Measurements from ENCODE around the gene DLST.

DLST gene

GRCh38 chr14:74861734-74862090, 20.0 kb upstream of the DLST start:
- DNase-seq = no peak

GRCh38 chr14:74863274-74863673, 18.4 kb upstream of the DLST start:
- no peak for DNase-seq

- DNase-seq = no peak
These were observed 17.5 kb upstream of the DLST start for GRCh38 chr14:74864198-74864597.

- no peak for DNase-seq
These were observed 16.6 kb upstream of the DLST start for GRCh38 chr14:74865156-74865555.

- DNase-seq = no peak
These were observed 14.9 kb upstream of the DLST start for GRCh38 chr14:74866708-74867389.

GRCh38 chr14:74867673-74868072, 14.0 kb upstream of the DLST start:
- DNase-seq = no peak

GRCh38 chr14:74868739-74869138, 13.0 kb upstream of the DLST start:
- no peak for DNase-seq

- no peak for DNase-seq
These were observed 9.9 kb upstream of the DLST start for GRCh38 chr14:74871819-74872218.

GRCh38 chr14:74875204-74875603, 6.5 kb upstream of the DLST start:
- no peak for DNase-seq

GRCh38 chr14:74875941-74876913, 5.5 kb upstream of the DLST start, which contains the start of gene PROX2:
Gene PROX2, minus strand, starts transcription at chr14:74876145. Its CDS starts 12,311 bp downstream, at chr14:74863834.
- DNase-seq = no peak

- no peak for DNase-seq
These were observed 2.1 kb upstream of the DLST start for GRCh38 chr14:74879427-74880182.

GRCh38 chr14:74882103-74882920, 596 bp downstream of the DLST start:
- DNase-seq = no peak

GRCh38 chr14:74886001-74886400, 4.3 kb downstream of the DLST start:
- no peak for DNase-seq

GRCh38 chr14:74888164-74889158, 6.7 kb downstream of the DLST start:
- no peak for DNase-seq

- DNase-seq = no peak
These were observed 8.5 kb downstream of the DLST start for GRCh38 chr14:74890262-74890661.

- DNase-seq = no peak
These were observed 10.2 kb downstream of the DLST start for GRCh38 chr14:74891870-74892269.

- DNase-seq = no peak
These were observed 11.0 kb downstream of the DLST start for GRCh38 chr14:74892745-74893144.

GRCh38 chr14:74893614-74894091, 11.9 kb downstream of the DLST start:
- no peak for DNase-seq

- no peak for DNase-seq
These were observed 14.7 kb downstream of the DLST start for GRCh38 chr14:74896400-74896799.

GRCh38 chr14:74897642-74898041, 15.9 kb downstream of the DLST start:
- no peak for DNase-seq

GRCh38 chr14:74898083-74898482, 16.4 kb downstream of the DLST start:
- no peak for DNase-seq

All from NCI-H1417 treated with DMSO at 0.1 percent for 48 hours (cell line).